Panc1 (cell line): Measurements from ENCODE around the gene APLP2.

Experiments
- POLR2AphosphoS5 ChIP-seq: IDR thresholded peaks from 2 replicates; pipeline ENCODE4 v1.6.1; 2012; ENCODE audit warnings: mild to moderate bottlenecking, low read depth, low read length, moderate library complexity
- SIN3A ChIP-seq: IDR thresholded peaks from 2 replicates; pipeline ENCODE4 v1.6.1; 2012; ENCODE audit warnings: low read depth, mild to moderate bottlenecking, low read length, moderate library complexity, borderline replicate concordance; ENCODE audit not compliant: insufficient read depth
- TF ChIP-seq, protein P1 (sequence below): fragments of 450-650 bp; IDR thresholded peaks from 2 replicates; pipeline ENCODE4 v1.5.1; 2017; ENCODE audit warnings: mild to moderate bottlenecking
- TF ChIP-seq, protein P2 (sequence below), 2 experiments: IDR thresholded peaks; 2 replicates each; pipeline ENCODE4 v1.6.1; 2011 to 2012; ENCODE audit warnings: low read depth in 2 of 2, control low read depth in 1 of 2, low read length in 1 of 2, mild to moderate bottlenecking in 1 of 2, moderate library complexity in 1 of 2; ENCODE audit not compliant: insufficient read depth in 1 of 2

DNA sequence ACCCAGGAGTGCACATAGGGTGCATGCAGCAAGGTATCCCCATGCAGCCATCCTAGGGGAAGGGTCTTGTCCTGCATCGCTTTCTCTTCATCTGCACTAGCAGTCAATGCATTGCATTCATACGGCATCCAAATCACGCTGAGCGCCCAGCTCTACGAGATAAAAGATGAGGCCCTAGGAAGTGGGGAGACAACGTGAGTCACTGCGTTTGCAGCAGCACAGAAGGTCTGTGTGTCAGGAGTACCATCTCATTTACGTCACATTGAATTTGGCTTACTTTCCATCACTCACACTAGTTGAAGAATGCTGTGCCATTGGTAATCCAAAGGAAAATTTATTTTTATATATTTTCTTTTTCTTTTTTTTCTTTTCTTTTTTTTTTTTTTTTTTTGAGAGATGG lies 87.4 kb downstream of the APLP2 start:
- TF ChIP-seq, protein P1, sequence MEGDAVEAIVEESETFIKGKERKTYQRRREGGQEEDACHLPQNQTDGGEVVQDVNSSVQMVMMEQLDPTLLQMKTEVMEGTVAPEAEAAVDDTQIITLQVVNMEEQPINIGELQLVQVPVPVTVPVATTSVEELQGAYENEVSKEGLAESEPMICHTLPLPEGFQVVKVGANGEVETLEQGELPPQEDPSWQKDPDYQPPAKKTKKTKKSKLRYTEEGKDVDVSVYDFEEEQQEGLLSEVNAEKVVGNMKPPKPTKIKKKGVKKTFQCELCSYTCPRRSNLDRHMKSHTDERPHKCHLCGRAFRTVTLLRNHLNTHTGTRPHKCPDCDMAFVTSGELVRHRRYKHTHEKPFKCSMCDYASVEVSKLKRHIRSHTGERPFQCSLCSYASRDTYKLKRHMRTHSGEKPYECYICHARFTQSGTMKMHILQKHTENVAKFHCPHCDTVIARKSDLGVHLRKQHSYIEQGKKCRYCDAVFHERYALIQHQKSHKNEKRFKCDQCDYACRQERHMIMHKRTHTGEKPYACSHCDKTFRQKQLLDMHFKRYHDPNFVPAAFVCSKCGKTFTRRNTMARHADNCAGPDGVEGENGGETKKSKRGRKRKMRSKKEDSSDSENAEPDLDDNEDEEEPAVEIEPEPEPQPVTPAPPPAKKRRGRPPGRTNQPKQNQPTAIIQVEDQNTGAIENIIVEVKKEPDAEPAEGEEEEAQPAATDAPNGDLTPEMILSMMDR, result no peak
- no peak for TF ChIP-seq POLR2AphosphoS5
- TF ChIP-seq SIN3A, result no peak
- TF ChIP-seq, protein P2, sequence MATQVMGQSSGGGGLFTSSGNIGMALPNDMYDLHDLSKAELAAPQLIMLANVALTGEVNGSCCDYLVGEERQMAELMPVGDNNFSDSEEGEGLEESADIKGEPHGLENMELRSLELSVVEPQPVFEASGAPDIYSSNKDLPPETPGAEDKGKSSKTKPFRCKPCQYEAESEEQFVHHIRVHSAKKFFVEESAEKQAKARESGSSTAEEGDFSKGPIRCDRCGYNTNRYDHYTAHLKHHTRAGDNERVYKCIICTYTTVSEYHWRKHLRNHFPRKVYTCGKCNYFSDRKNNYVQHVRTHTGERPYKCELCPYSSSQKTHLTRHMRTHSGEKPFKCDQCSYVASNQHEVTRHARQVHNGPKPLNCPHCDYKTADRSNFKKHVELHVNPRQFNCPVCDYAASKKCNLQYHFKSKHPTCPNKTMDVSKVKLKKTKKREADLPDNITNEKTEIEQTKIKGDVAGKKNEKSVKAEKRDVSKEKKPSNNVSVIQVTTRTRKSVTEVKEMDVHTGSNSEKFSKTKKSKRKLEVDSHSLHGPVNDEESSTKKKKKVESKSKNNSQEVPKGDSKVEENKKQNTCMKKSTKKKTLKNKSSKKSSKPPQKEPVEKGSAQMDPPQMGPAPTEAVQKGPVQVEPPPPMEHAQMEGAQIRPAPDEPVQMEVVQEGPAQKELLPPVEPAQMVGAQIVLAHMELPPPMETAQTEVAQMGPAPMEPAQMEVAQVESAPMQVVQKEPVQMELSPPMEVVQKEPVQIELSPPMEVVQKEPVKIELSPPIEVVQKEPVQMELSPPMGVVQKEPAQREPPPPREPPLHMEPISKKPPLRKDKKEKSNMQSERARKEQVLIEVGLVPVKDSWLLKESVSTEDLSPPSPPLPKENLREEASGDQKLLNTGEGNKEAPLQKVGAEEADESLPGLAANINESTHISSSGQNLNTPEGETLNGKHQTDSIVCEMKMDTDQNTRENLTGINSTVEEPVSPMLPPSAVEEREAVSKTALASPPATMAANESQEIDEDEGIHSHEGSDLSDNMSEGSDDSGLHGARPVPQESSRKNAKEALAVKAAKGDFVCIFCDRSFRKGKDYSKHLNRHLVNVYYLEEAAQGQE (IDR thresholded peaks at IDR 0.05; ENCODE audit: insufficient read depth in 1 of 2, low read depth in 2 of 2, low read length in 1 of 2), result no peak
